Lower lobe of right lung (tissue), 2 donors: Measurements from ENCODE around the gene GALT. TPM values are rescaled to one million over a fixed set of nuclear protein-coding genes. Genes with fewer than 3 reads are reported as not detected.
"Not testable (repeated sequence)": the region's sequence is repeated elsewhere in the genome, so short reads cannot be mapped to it uniquely, and the experiment has no call there.

Experiments
- ATAC-seq, 2 donors: fragments of 200-7000 bp; cut with Tn5 transposase; one replicate each; pipeline ENCODE4 v1.9.1; 2020 to 2022; ENCODE audit warnings: mild to moderate bottlenecking in 2 of 2, moderate library complexity in 2 of 2
- DNase-seq: peaks from one replicate; pipeline ENCODE4 v3.0.0-alpha.2; 2020
- H3K27ac ChIP-seq: fragments of 200-600 bp; one replicate; pipeline ENCODE4 v1.8.0; 2022
- H3K27me3 ChIP-seq: fragments of 200-600 bp; one replicate; pipeline ENCODE4 v1.8.0; 2022; ENCODE audit warnings: low read depth
- H3K36me3 ChIP-seq: fragments of 200-600 bp; one replicate; pipeline ENCODE4 v1.8.0; 2022; ENCODE audit warnings: mild to moderate bottlenecking
- H3K4me1 ChIP-seq: fragments of 200-600 bp; one replicate; pipeline ENCODE4 v1.8.0; 2022
- H3K4me3 ChIP-seq: fragments of 200-600 bp; one replicate; pipeline ENCODE4 v1.8.0; 2022; ENCODE audit warnings: mild to moderate bottlenecking
- H3K9me3 ChIP-seq: fragments of 200-600 bp; one replicate; pipeline ENCODE4 v1.8.0; 2022
- intact Hi-C: fragments of 100-400 bp; cut with DNase I; formaldehyde crosslinking; loops from one replicate; pipeline ENCODE4 v1.11.0; 2022
- total RNA-seq: library from RNA; stranded (reverse); fragmentation: NEBNext Ultra II Directional; extraction: Animal tissue kit (Norgen Biotek cat#: 25700); gene quantifications from one replicate; pipeline ENCODE4 v1.2.1, GENCODE V29; 2021
- TF ChIP-seq, protein P1 (sequence below): fragments of 200-600 bp; IDR thresholded peaks from one replicate; pipeline ENCODE4 v1.8.0; 2022; ENCODE audit warnings: antibody characterized with exemption, mild to moderate bottlenecking
- donor health status: DM: no; HTN: yes; CAD: no; lungs with severe emphysema.

Gene GALT
- total RNA-seq, 1 donor from 2014 or later: 51.3 TPM

DNA sequence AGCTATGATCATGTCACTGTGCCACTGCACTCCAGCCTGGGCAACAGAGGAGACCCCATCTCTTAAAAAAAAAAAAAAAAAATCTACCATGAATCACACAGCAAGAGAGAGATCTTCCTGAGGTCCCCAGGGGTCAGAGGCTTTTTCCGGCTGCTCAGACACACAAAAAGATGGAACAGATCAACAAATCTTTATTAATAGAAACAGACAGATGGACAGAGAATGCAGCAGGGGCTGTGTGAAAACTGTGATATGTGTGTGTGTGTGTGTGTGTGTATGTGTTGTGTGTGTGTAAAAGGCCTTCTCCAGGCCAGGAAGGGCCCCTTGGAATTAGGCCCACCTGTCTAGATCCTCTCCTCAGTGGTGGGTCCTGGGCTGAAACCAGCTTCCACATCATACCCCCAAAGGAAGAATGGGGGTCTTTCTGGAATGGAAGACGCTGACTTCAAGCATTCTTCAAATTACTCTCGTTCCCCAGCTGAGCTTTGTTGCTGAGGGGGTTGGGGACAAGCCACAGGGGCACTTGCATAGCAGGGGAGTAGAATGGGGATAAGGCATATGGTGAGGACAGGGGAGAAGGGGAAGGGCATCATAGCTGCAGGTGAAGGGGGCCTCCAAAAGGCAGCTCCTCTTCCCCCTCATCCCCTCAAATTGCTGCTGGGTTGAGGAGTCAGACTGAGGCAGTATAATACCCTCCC is 11.8 kb upstream of the GALT start:
- H3K27ac ChIP-seq: no peak overlapping the region
- peaks cover 6% of the 10 kb centered on the region for H3K36me3 ChIP-seq
- no peak overlapping the region for H3K4me3 ChIP-seq
- TF ChIP-seq, protein P1, sequence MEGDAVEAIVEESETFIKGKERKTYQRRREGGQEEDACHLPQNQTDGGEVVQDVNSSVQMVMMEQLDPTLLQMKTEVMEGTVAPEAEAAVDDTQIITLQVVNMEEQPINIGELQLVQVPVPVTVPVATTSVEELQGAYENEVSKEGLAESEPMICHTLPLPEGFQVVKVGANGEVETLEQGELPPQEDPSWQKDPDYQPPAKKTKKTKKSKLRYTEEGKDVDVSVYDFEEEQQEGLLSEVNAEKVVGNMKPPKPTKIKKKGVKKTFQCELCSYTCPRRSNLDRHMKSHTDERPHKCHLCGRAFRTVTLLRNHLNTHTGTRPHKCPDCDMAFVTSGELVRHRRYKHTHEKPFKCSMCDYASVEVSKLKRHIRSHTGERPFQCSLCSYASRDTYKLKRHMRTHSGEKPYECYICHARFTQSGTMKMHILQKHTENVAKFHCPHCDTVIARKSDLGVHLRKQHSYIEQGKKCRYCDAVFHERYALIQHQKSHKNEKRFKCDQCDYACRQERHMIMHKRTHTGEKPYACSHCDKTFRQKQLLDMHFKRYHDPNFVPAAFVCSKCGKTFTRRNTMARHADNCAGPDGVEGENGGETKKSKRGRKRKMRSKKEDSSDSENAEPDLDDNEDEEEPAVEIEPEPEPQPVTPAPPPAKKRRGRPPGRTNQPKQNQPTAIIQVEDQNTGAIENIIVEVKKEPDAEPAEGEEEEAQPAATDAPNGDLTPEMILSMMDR: no peak
- H3K4me1 ChIP-seq: peaks cover 30% of the 10 kb centered on the region
- intact Hi-C loops: no loop called here
- ATAC-seq: no peak
- peaks cover 14% of the 10 kb centered on the region for H3K27me3 ChIP-seq
- H3K9me3 ChIP-seq: no peaks in the 10 kb centered on the region
- no peak for DNase-seq

DNA sequence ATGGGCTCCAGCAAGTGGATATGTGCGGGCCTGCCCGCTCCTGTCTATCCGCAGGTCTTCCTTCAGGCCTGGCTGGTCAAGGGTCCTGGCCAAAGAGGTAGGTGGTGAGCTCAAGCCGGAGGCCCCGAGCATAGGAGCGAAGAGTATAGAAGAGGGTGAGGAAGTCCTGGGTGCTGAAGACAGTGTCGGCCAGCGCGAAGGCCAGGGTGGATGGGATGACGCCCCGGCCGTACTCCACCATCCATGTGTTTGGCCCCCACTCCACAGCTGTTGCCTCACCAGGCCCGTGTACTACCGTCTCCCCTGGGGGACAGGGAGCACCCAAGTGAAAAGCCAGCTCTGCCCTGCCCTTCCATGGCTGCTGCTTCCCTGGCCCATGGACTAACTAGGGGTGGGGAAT is 10.9 kb upstream of the GALT start:
- TF ChIP-seq, protein P1: no peak
- Histone ChIP-seq H3K27ac (no peak overlapping the region), H3K4me3 (no peak overlapping the region), H3K9me3 (no peaks in the 10 kb centered on the region), H3K27me3 (peaks cover 6% of the 10 kb centered on the region), H3K4me1 (peaks cover 30% of the 10 kb centered on the region), H3K36me3 (peaks cover 6% of the 10 kb centered on the region)
- ATAC-seq (no peak), DNase-seq (no peak)
- intact Hi-C loops: no loop called here

DNA sequence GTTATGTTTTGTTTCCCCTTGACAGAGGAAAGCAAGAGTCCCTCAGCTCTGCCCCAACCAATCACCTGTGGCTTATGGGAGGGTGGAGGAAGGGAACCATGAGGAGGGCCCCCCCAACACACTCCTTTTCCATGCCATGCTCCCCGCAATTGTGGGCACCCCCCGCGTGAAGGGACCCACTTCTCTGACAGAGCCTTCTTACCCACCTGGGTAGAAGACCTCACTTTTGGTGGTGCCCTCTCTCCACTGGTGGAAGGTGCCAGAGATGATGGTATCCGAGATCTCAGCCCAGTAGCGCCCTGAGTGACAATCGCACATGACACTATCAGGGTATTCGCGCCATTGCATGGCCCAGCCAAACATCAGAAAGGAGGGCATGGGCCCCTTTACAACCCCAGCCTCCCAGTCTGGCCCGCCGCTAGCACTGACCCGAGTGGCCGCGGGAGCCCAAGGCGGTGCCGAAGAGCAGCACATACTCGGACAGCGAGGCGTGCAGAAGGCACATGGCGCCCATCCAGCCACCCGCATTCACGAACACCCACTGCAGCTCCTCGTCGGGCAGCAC is 9.6 kb upstream of the GALT start:
- no peaks in the 10 kb centered on the region for H3K9me3 ChIP-seq
- peak overlapping the region; percentile 88 for H3K4me3 ChIP-seq
- DNase-seq (no peak), ATAC-seq (no peak)
- TF ChIP-seq, protein P1: no peak
- H3K27ac ChIP-seq: peak overlapping the region; percentile 88
- peaks cover 6% of the 10 kb centered on the region for H3K36me3 ChIP-seq
- no peaks in the 10 kb centered on the region for H3K27me3 ChIP-seq
- peaks cover 30% of the 10 kb centered on the region for H3K4me1 ChIP-seq
- intact Hi-C loops: no loop called here

DNA sequence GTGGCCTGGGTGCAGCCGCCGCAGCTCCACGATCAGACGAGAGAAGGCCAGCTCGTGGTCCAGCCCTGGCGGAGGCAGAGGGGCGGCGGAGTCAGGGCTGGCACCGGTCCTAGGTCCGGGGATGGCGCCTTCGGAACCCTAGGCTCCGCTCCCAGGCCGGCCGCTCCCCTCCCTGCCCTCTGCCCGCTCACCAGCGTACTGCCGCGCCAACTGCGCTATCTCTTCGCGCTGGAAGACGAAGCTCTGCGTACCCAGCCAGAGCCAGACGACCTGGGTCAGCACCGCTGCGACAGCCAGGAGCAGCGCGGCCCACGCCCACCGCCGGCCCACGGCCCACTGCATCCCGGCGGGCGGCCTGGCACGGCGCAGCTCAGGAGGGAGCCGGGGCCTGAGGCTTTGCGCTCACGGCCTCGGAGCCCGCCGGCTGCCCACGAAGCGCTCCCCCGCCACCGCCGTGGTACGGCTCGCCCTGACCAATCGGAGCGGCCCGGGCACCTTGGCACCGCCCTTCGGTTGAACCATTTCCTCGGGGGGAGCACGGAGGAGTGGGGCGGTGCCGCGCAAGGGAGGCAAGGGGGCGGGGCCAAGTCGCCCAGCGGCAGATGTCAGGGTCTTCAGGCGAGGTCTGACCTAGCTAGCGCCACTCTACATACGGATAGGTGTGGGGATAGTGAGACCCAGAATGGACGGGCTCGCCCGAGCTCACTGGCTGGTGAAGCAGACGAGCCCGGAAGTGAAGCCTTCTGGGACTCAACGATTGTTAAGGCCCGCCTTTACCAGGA is 8.9 kb upstream of the GALT start, which contains the start of gene SIGMAR1:
SIGMAR1 (minus strand) TSS at position 432 of the 782 bp plus-strand sequence; CDS start at position 342, 90 bp downstream.
- Histone ChIP-seq H3K9me3 (no peaks in the 10 kb centered on the region), H3K27ac (peak within 1 kb of the TSS; percentile 88), H3K27me3 (no peaks in the 10 kb centered on the region), H3K4me3 (peak within 1 kb of the TSS; percentile 88), H3K36me3 (peaks cover 6% of the 10 kb centered on the region), H3K4me1 (peaks cover 30% of the 10 kb centered on the region)
- intact Hi-C loops: no loop called here
- ATAC-seq (peak; percentile 98 to 99), DNase-seq (peak; percentile 96)
- TF ChIP-seq, protein P1: no peak

DNA sequence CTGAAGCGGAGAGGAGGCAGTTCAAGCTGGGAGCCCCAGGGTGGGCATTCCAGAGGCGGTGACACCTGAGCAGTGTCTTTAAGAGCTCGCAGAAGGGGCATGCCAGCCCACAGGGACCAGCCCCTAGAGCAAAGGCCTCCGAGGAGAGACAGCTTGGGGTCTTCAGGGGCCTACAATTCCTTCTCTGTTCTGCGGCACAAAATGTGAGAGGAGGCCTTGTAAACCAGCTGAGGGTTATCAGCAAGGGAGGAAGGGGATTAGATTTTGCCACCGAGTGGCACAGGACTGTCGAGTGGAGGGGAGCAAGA is 8.4 kb upstream of the GALT start:
- peak overlapping the region; percentile 88 for H3K27ac ChIP-seq

DNA sequence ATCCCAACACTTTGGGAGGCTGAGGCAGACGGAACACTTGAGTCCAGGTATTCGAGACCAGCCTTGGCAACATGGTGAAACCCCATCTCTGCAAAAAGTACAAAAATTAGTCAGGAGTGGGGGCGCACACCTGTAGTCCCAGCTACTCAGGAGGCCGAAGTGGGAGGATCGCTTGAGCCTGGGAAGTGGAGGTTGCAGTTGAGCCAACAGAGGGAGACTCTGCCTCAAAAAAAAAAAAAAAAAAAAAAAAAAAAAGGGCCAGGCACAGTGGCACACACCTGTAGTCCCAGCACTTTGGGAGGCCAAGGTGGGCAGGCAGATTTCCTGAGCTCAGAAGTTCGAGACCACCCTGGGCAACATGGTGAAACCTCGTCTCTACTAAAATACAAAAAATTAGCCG is 7.2 kb upstream of the GALT start:
- H3K36me3 ChIP-seq, H3K27me3 ChIP-seq, H3K4me3 ChIP-seq, H3K9me3 ChIP-seq, intact Hi-C loops, DNase-seq, H3K27ac ChIP-seq, ATAC-seq: not testable (repeated sequence)
- peaks cover 30% of the 10 kb centered on the region for H3K4me1 ChIP-seq

More for the DNA sequence above, 8.4 kb upstream of the GALT start:
- Histone ChIP-seq H3K36me3 (peaks cover 6% of the 10 kb centered on the region), H3K27me3 (no peaks in the 10 kb centered on the region), H3K4me3 (peak overlapping the region; percentile 88), H3K9me3 (no peaks in the 10 kb centered on the region), H3K4me1 (peaks cover 30% of the 10 kb centered on the region)
- no peak for ATAC-seq
- DNase-seq: no peak
- TF ChIP-seq, protein P1: no peak
- intact Hi-C loops: no loop called here
